Effector memory CD4-positive, alpha-beta T cell (primary cell): Measurements from ENCODE around the gene SLC2A1.

Experiments used
- DNase-seq, 3 donors: peaks; one replicate each; pipeline ENCODE4 v3.0.0-alpha.2; 2020
- H3K27ac ChIP-seq: 2 replicates; pipeline ENCODE4 v1.7.0; 2013; ENCODE audit warnings: mild to moderate bottlenecking, low read length, moderate library complexity; ENCODE audit not compliant: insufficient read depth, poor library complexity, severe bottlenecking
- H3K27me3 ChIP-seq: replicated peaks from 2 replicates; pipeline ENCODE4 v1.7.0; 2013; ENCODE audit warnings: mild to moderate bottlenecking, low read length; ENCODE audit not compliant: insufficient read depth, control insufficient read depth, poor library complexity, severe bottlenecking
- H3K36me3 ChIP-seq: 2 replicates; pipeline ENCODE4 v1.7.0; 2013; ENCODE audit warnings: mild to moderate bottlenecking, low read length, moderate library complexity; ENCODE audit not compliant: control insufficient read depth, insufficient read depth
- H3K4me1 ChIP-seq: 2 replicates; pipeline ENCODE4 v1.7.0; 2013; ENCODE audit warnings: low read length, mild to moderate bottlenecking; ENCODE audit not compliant: control insufficient read depth, insufficient read depth, poor library complexity, severe bottlenecking
- H3K4me3 ChIP-seq: 2 replicates; pipeline ENCODE4 v1.7.0; 2013; ENCODE audit warnings: low read length, low read depth, mild to moderate bottlenecking; ENCODE audit not compliant: insufficient read depth, poor library complexity, severe bottlenecking
- H3K9me3 ChIP-seq: 2 replicates; pipeline ENCODE4 v1.7.0; 2013; ENCODE audit warnings: mild to moderate bottlenecking, low read length, moderate library complexity; ENCODE audit not compliant: control insufficient read depth

SLC2A1 gene

DNA sequence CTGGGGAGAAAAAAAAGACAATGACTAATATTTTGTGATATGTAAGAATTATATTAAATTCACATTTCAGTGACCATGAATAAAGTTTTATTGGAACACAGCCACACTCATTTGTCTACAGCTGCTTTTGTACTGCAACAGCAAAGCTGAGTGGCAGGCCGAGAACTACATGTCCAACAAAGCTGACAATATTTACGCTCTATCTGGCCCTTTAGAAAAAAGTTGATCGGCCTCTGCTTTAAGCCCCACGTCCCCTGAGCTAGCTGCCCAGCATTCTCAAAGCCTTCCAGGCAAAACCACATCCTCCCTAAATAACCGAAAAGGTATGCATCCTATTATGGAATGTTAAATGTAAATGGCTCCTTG is 8.6 kb downstream of the SLC2A1 start:
- Histone ChIP-seq H3K27me3 (no peaks in the 10 kb centered on the region), H3K27ac (no peak overlapping the region), H3K4me3 (no peak overlapping the region), H3K36me3 (no peaks in the 10 kb centered on the region), H3K4me1 (peaks cover 55% of the 10 kb centered on the region), H3K9me3 (no peaks in the 10 kb centered on the region)
- DNase-seq = no peak

DNA sequence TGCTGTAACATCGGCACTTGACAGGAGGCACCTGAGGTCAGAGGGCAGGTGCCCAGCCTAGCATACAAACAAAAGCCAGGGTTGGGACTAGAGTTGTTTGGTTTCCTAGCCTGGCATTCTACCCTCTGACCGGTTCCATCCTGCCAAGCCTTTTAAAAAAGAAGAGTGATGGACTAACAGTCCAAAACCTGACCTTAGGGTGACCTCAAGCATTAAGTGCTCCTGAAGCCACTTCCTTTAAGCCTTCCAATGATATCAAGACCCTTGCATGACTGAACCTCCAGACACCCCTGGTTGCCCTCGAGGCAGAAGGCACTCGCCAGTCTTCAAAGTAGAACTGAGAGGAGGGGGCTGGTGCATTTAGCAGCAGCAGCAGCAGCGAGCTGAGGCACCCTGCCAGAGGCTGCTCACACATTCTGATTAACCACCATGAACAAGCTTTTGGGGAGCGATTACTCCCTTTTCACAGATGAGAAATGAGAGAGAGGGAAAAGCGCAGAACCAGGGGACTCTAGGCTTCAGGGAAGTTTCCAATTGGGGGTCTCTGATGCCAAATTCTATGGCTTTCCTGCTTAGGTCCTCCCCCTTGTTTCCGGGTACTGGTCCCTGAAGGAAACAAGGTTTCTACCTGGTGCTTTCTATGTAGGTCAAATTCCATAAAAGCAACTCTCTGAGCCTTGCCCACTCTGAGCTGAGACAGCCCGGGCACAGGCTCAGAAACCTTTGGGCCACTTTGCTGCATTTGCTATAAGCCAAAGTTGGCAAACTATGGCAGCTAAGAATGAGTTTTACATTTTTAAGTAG is 9.2 kb downstream of the SLC2A1 start:
- no peaks in the 10 kb centered on the region for H3K36me3 ChIP-seq
- DNase-seq = no peak

GRCh38 chr1:42947965-42948732 is 10.5 kb downstream of the SLC2A1 start:
- Histone ChIP-seq H3K27ac (no peak overlapping the region), H3K36me3 (no peaks in the 10 kb centered on the region), H3K4me3 (no peak overlapping the region), H3K9me3 (no peaks in the 10 kb centered on the region), H3K27me3 (no peaks in the 10 kb centered on the region), H3K4me1 (peaks cover 62% of the 10 kb centered on the region)
- DNase-seq = no peak

More for the DNA sequence above, 9.2 kb downstream of the SLC2A1 start:
- H3K27ac ChIP-seq = no peak overlapping the region
- no peaks in the 10 kb centered on the region for H3K9me3 ChIP-seq
- peaks cover 56% of the 10 kb centered on the region for H3K4me1 ChIP-seq
- H3K27me3 ChIP-seq = no peaks in the 10 kb centered on the region
- no peak overlapping the region for H3K4me3 ChIP-seq

DNA sequence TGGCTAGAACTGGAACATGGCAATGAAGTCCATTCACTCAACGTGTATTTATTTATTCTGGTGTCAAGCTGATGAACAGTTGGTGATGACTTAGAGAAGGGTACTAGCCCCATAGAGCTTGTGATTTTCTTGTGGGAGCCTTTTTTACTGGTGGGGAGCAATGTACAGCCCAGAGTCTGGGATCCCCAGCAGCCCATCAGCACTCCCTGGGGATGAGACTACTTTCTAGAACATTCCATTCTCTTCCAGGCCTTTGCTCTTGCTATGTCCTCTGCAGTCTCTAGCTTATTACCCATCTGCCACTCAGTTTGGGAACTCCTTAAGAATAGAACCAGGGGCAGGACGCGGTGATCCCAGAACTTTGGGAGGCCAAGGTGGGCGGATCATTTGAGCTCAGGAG is 11.6 kb downstream of the SLC2A1 start:
- H3K36me3 ChIP-seq = no peaks in the 10 kb centered on the region
- no peaks in the 10 kb centered on the region for H3K27me3 ChIP-seq
- no peaks in the 10 kb centered on the region for H3K9me3 ChIP-seq
- no peak overlapping the region for H3K4me3 ChIP-seq
- H3K27ac ChIP-seq = no peak overlapping the region
- peaks cover 62% of the 10 kb centered on the region for H3K4me1 ChIP-seq
- DNase-seq = no peak

GRCh38 chr1:42946120-42946898 is 12.4 kb downstream of the SLC2A1 start:
- Histone ChIP-seq H3K27me3 (no peaks in the 10 kb centered on the region), H3K4me3 (no peak overlapping the region), H3K4me1 (peaks cover 62% of the 10 kb centered on the region), H3K9me3 (no peaks in the 10 kb centered on the region), H3K36me3 (peaks cover 4% of the 10 kb centered on the region), H3K27ac (no peak overlapping the region)
- no peak for DNase-seq

DNA sequence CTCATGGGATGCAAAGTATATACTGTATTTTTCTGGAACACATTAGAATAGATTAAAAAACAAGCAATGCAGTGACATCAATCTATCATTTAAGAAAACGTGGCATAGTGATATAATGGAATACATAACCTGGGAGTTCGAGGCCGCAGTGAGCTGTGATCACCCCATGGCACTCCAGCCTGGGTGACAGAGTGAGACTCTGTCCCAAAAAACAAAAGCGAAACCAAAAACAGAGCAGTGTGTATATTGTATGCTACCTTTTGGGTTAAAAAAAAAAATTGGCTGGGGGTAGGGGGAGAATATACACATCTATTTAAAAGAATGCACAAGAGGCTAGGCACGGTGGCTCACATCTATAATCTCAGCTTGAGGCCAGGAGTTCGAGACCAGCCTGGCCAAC is 13.5 kb downstream of the SLC2A1 start:
- H3K27me3 ChIP-seq = no peaks in the 10 kb centered on the region
- H3K4me1 ChIP-seq = peaks cover 62% of the 10 kb centered on the region
- no peaks in the 10 kb centered on the region for H3K9me3 ChIP-seq
- peaks cover 5% of the 10 kb centered on the region for H3K36me3 ChIP-seq
- DNase-seq = no peak
- no peak overlapping the region for H3K4me3 ChIP-seq
- H3K27ac ChIP-seq = peak overlapping the region; percentile 44

DNA sequence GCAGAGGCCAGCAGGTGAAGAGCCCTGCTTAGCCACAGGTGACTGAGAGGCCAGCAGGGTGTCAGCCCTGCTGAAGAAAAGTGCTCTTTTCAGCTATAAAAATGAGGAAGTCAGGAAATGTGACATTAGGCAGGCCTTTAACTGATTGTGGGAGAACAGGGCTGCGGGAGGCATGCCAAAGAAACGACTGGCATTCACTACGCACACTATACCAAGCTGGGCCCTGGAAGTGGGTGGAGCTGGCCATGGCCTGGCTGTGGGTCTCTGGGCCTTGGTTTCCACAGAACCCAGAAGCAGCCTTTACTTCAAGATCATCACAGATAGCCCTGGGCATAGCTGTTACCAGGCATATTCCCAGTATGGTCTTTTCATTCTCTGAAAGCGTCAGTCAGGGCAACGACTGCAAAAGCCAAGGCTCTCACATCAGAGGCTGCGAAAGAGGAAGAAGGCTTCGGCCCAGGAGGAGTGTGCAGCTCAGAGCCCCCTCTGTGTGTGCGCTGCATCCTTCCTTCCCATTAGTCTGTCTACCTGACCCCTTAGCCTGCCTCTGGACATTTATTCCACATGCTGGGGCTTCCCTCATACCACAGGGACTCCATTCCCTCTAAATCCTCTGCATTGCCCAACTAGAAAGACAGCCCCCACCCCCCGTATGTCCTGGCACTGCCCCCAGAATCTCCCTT is 14.3 kb downstream of the SLC2A1 start:
- no peak for DNase-seq
- Histone ChIP-seq H3K27me3 (no peaks in the 10 kb centered on the region), H3K9me3 (no peaks in the 10 kb centered on the region), H3K4me3 (peak overlapping the region; percentile 6), H3K36me3 (peaks cover 6% of the 10 kb centered on the region), H3K27ac (peak overlapping the region; percentile 44), H3K4me1 (peaks cover 57% of the 10 kb centered on the region)

- Histone ChIP-seq H3K27me3 (no peaks in the 10 kb centered on the region), H3K36me3 (peaks cover 12% of the 10 kb centered on the region), H3K9me3 (no peaks in the 10 kb centered on the region), H3K4me1 (peaks cover 60% of the 10 kb centered on the region), H3K27ac (peak overlapping the region; percentile 43), H3K4me3 (peak overlapping the region; percentile 6)
- no peak for DNase-seq
Measured at GRCh38 chr1:42943728-42944127, 14.9 kb downstream of the SLC2A1 start.

DNA sequence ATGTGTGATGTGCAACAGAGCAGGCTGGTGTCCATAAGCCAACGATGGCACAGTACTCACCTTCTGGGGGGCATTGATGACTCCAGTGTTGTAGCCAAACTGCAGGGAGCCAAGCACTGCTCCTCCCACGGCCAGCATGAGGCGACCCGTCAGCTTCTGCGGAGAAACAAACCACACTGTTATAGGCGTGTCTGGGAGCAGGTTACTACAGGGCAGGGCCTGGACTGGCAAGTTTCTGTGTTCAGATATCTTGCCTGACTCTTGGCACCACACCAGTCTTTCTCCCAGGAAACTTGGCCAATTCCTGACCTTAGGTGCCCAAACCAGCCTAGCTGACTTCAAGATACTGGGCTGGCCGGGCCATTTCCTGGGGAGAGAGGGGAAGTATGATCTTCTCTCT is 15.5 kb downstream of the SLC2A1 start:
- no peak for DNase-seq
- peaks cover 17% of the 10 kb centered on the region for H3K36me3 ChIP-seq
- H3K27ac ChIP-seq = peak overlapping the region; percentile 43
- H3K9me3 ChIP-seq = no peaks in the 10 kb centered on the region
- H3K4me3 ChIP-seq = peak overlapping the region; percentile 6
- H3K27me3 ChIP-seq = no peaks in the 10 kb centered on the region
- H3K4me1 ChIP-seq = peaks cover 66% of the 10 kb centered on the region
